Ascending aorta (tissue), 2 donors: ENCODE measurements around the gene SCARF1. TPM values are rescaled to one million over a fixed set of nuclear protein-coding genes. Genes with fewer than 3 reads are reported as not detected.
A peak's percentile ranks its signal among the peaks of the same experiment; 100 is the strongest.
"Not testable (repeated sequence)": the region's sequence is repeated elsewhere in the genome, so short reads cannot be mapped to it uniquely, and the experiment has no call there.

Experiments used
- DNase-seq, 2 donors: peaks; one replicate each; pipeline ENCODE4 v3.0.0-alpha.2; 2019; ENCODE audit warnings: low spot score in 2 of 2
- H3K27ac ChIP-seq, 2 donors: fragments of 200-600 bp; sonication (generic); one replicate each; pipeline ENCODE4 v1.5.1; 2016 to 2017; ENCODE audit warnings: mild to moderate bottlenecking in 1 of 2
- H3K27me3 ChIP-seq: fragments of 200-600 bp; sonication (generic); one replicate; pipeline ENCODE4 v1.5.1; 2017
- H3K36me3 ChIP-seq, 2 donors: fragments of 200-600 bp; sonication (generic); one replicate each; pipeline ENCODE4 v1.5.1; 2016
- H3K4me1 ChIP-seq, 2 donors: fragments of 200-600 bp; sonication (generic); one replicate each; pipeline ENCODE4 v1.5.1; 2016 to 2017; ENCODE audit warnings: mild to moderate bottlenecking in 1 of 2
- H3K4me3 ChIP-seq, 2 donors: fragments of 200-600 bp; sonication (generic); one replicate each; pipeline ENCODE4 v1.5.1; 2016 to 2017; ENCODE audit warnings: mild to moderate bottlenecking in 1 of 2
- H3K9me3 ChIP-seq, 2 donors: fragments of 200-600 bp; sonication (generic); one replicate each; pipeline ENCODE4 v1.5.1; 2016
- CTCF ChIP-seq, 3 experiments: fragments of 200-600 bp in 2 of 3; fragments of 450-650 bp in 1 of 3; sonication (generic) in 2 of 3; IDR thresholded peaks; one replicate each; pipeline ENCODE4 v1.5.1; 2016 to 2019; ENCODE audit warnings: antibody characterized with exemption in 3 of 3, mild to moderate bottlenecking in 1 of 3, moderate library complexity in 1 of 3
- intact Hi-C: fragments of 100-400 bp; cut with DNase I; formaldehyde crosslinking; loops from one replicate; pipeline ENCODE4 v1.15.1; 2023
- total RNA-seq: library from RNA; depleted of rRNA; stranded (reverse); fragments of >200 nt; gene quantifications from one replicate; pipeline ENCODE4 v1.1.0, GENCODE V29; 2016

SCARF1 gene
- total RNA-seq, 1 donor from 2014 or later, result 295 TPM

- intact Hi-C loops, result no loop called here
- no peak for TF ChIP-seq CTCF (IDR thresholded peaks at IDR 0.05)
Observed at GRCh38 chr17:1658100-1658499, 12.6 kb upstream of the SCARF1 start.

GRCh38 chr17:1653735-1654134, 8.2 kb upstream of the SCARF1 start:
- Histone ChIP-seq H3K27me3 (no peaks in the 10 kb centered on the region), H3K9me3 (no peaks in the 10 kb centered on the region), H3K4me3 (no peak overlapping the region), H3K4me1 (peaks cover 4 to 11% of the 10 kb centered on the region in 2 donors), H3K36me3 (peaks cover 83 to 86% of the 10 kb centered on the region in 2 donors), H3K27ac (no peak overlapping the region)
- intact Hi-C loops, result no loop called here
- TF ChIP-seq CTCF (IDR thresholded peaks at IDR 0.05), result no peak
- DNase-seq, result no peak

More at GRCh38 chr17:1658100-1658499, 12.6 kb upstream of the SCARF1 start:
- peaks cover 100% of the 10 kb centered on the region in 2 donors for H3K36me3 ChIP-seq
- H3K27me3 ChIP-seq, result no peaks in the 10 kb centered on the region
- no peak overlapping the region for H3K4me3 ChIP-seq
- no peaks in the 10 kb centered on the region for H3K9me3 ChIP-seq
- no peak overlapping the region for H3K27ac ChIP-seq
- DNase-seq, result no peak
- H3K4me1 ChIP-seq, result no peaks in the 10 kb centered on the region

- intact Hi-C loops, DNase-seq, H3K9me3 ChIP-seq, H3K27ac ChIP-seq, H3K27me3 ChIP-seq, H3K4me3 ChIP-seq: not testable (repeated sequence)
- peaks cover 4 to 20% of the 10 kb centered on the region in 2 donors for H3K4me1 ChIP-seq
- H3K36me3 ChIP-seq, result peaks cover 74 to 76% of the 10 kb centered on the region in 2 donors
Observed at GRCh38 chr17:1652794-1653193, 7.3 kb upstream of the SCARF1 start.

- no peak for DNase-seq
- H3K27ac ChIP-seq, result no peak overlapping the region
- peaks cover 4 to 21% of the 10 kb centered on the region in 2 donors for H3K4me1 ChIP-seq
- no peaks in the 10 kb centered on the region for H3K9me3 ChIP-seq
- H3K27me3 ChIP-seq, result no peaks in the 10 kb centered on the region
- intact Hi-C loops, result no loop called here
- no peak for TF ChIP-seq CTCF (IDR thresholded peaks at IDR 0.05)
- H3K4me3 ChIP-seq, result no peak overlapping the region
- peaks cover 61 to 63% of the 10 kb centered on the region in 2 donors for H3K36me3 ChIP-seq
Observed at GRCh38 chr17:1651559-1651844, 6.0 kb upstream of the SCARF1 start.

GRCh38 chr17:1650731-1651558, 5.4 kb upstream of the SCARF1 start:
- H3K36me3 ChIP-seq, result peaks cover 55 to 58% of the 10 kb centered on the region in 2 donors
- DNase-seq, result no peak

More at GRCh38 chr17:1650731-1651558, 5.4 kb upstream of the SCARF1 start:
- H3K27ac ChIP-seq, result peak overlapping the region; percentile 94 to 99
- no peaks in the 10 kb centered on the region for H3K9me3 ChIP-seq
- TF ChIP-seq CTCF (IDR thresholded peaks at IDR 0.05), result no peak
- peak overlapping the region in 1 of 2 donors; percentile 92 for H3K4me3 ChIP-seq
- no peaks in the 10 kb centered on the region for H3K27me3 ChIP-seq
- H3K4me1 ChIP-seq, result peaks cover 4 to 21% of the 10 kb centered on the region in 2 donors
- intact Hi-C loops, result no loop called here
